NCI-H526 treated with DMSO at 0.1 percent for 48 hours (cell line): Measurements from ENCODE around the gene OMA1.
"Not testable (repeated sequence)": the region's sequence is repeated elsewhere in the genome, so short reads cannot be mapped to it uniquely, and the experiment has no call there.

Experiments
- DNase-seq: peaks from one replicate; lab custom pipeline; 2025; lab: John Stamatoyannopoulos, UW

OMA1 gene

GRCh38 chr1:58573705-58574591 is 27.4 kb upstream of the OMA1 start:
- DNase-seq: no peak

- DNase-seq: no peak
Observed at GRCh38 chr1:58573138-58573537, 26.6 kb upstream of the OMA1 start.

GRCh38 chr1:58572690-58573089 is 26.2 kb upstream of the OMA1 start:
- DNase-seq: no peak

- no peak for DNase-seq
Observed at GRCh38 chr1:58571616-58572015, 25.1 kb upstream of the OMA1 start.

- DNase-seq: no peak
Observed at GRCh38 chr1:58570817-58571216, 24.3 kb upstream of the OMA1 start.

- DNase-seq: no peak
Observed at GRCh38 chr1:58570094-58570493, 23.6 kb upstream of the OMA1 start.

- no peak for DNase-seq
Observed at GRCh38 chr1:58568911-58569310, 22.4 kb upstream of the OMA1 start.

- no peak for DNase-seq
Observed at GRCh38 chr1:58568271-58568860, 21.8 kb upstream of the OMA1 start.

GRCh38 chr1:58566339-58566738 is 19.8 kb upstream of the OMA1 start:
- DNase-seq: no peak

GRCh38 chr1:58563715-58564114 is 17.2 kb upstream of the OMA1 start:
- DNase-seq: not testable (repeated sequence)

GRCh38 chr1:58561633-58562032 is 15.1 kb upstream of the OMA1 start:
- DNase-seq: no peak

GRCh38 chr1:58555393-58555792 is 8.9 kb upstream of the OMA1 start:
- no peak for DNase-seq

- no peak for DNase-seq
Observed at GRCh38 chr1:58551186-58552140, 4.9 kb upstream of the OMA1 start.

GRCh38 chr1:58549291-58549690 is 2.8 kb upstream of the OMA1 start:
- DNase-seq: not testable (repeated sequence)

- DNase-seq: no peak
Observed at GRCh38 chr1:58548371-58548770, 1.8 kb upstream of the OMA1 start.

- DNase-seq: peak; percentile 52
Observed at GRCh38 chr1:58545591-58546519, 671 bp downstream of the OMA1 start.

GRCh38 chr1:58543260-58543659 is 3.3 kb downstream of the OMA1 start:
- no peak for DNase-seq

- DNase-seq: no peak
Observed at GRCh38 chr1:58539553-58539952, 7.0 kb downstream of the OMA1 start.

- no peak for DNase-seq
Observed at GRCh38 chr1:58538821-58539220, 7.7 kb downstream of the OMA1 start.

GRCh38 chr1:58531842-58532241 is 14.7 kb downstream of the OMA1 start:
- not testable (repeated sequence) for DNase-seq

- no peak for DNase-seq
Observed at GRCh38 chr1:58529284-58529683, 17.2 kb downstream of the OMA1 start.
